Measurements from ENCODE around the gene REXO5. TPM values are rescaled to one million over a fixed set of nuclear protein-coding genes. Genes with fewer than 3 reads are reported as not detected.

Gene REXO5
- total and polyA plus RNA-seq, 10 of the 15 experiments (the other 5 are each of a cell fraction or from before 2014, with no cell fraction given) = 3.8 to 15.5 (median 10.1) TPM

GRCh38 chr16:20803192-20803560, 3.2 kb upstream of the REXO5 start:
- Histone ChIP-seq H3K9ac (ENCODE audit: control insufficient read depth, insufficient read depth, low read length) (no peak overlapping the region), H3K9me3 (replicated peaks; ENCODE audit: control insufficient read depth, insufficient read depth, low read length) (no peaks in the 10 kb centered on the region), H3K36me3 (ENCODE audit: control insufficient read depth in 2 of 2, insufficient read depth in 2 of 2, low read length in 1 of 2) (no peaks in the 10 kb centered on the region), H3K79me2 (ENCODE audit: control insufficient read depth, insufficient read depth, low read length) (peaks cover 16% of the 10 kb centered on the region), H3K4me1 (ENCODE audit: control insufficient read depth, insufficient read depth, low read length) (peaks cover 7% of the 10 kb centered on the region), H3K27ac (ENCODE audit: control insufficient read depth, insufficient read depth) (no peak overlapping the region), H2AFZ (ENCODE audit: control insufficient read depth, low read depth, low read length) (no peak overlapping the region), H3K4me3 (no peak overlapping the region), H4K20me1 (ENCODE audit: control insufficient read depth, insufficient read depth) (no peaks in the 10 kb centered on the region), H3K4me2 (ENCODE audit: control insufficient read depth, insufficient read depth) (no peak overlapping the region), H3K27me3 (replicated peaks in 1 of 2; ENCODE audit: control insufficient read depth in 2 of 2, insufficient read depth in 2 of 2, low read length in 1 of 2) (no peaks in the 10 kb centered on the region)
- ChIA-PET RAD21 (ENCODE audit: unreplicated experiment) (no interaction called here), SMC1A (ENCODE audit: uncharacterized antibody, unreplicated experiment) (no interaction called here), POLR2A (no interaction called here), CTCF (no interaction called here)
- no TSS peak for BruUV-seq (replicated peaks)
- 56% methylated on average over 2 of the region's 2 CpGs for WGBS (ENCODE audit: insufficient coverage, insufficient replicate concordance, low lambda C conversion rate, missing lambda C conversion rate)
- DNase-seq (ENCODE audit: low read depth, low spot score) (no peak), FAIRE-seq (no peak), ATAC-seq (no peak)
- in situ Hi-C loops (cut with MboI) = no loop called here
- intact Hi-C loops (cut with micrococcal nuclease; ENCODE audit: unreplicated experiment) = no loop called here
- TF ChIP-seq PML (IDR thresholded peaks at IDR 0.05; ENCODE audit: low read length) (no peak), BHLHE40 (IDR thresholded peaks at IDR 0.05; ENCODE audit: borderline replicate concordance in 1 of 2, low read depth in 2 of 2, low read length in 1 of 2) (no peak), EGR1 (IDR thresholded peaks at IDR 0.05; ENCODE audit: borderline replicate concordance in 1 of 2, low read depth in 2 of 2, low read length in 2 of 2) (no peak), FOS (IDR thresholded peaks at IDR 0.05; ENCODE audit: borderline replicate concordance, extremely low read depth, insufficient read length) (no peak), RAD21 (IDR thresholded peaks at IDR 0.05; ENCODE audit: insufficient read depth, low read depth, low read length) (no peak), CHD4 (IDR thresholded peaks at IDR 0.05) (no peak), TAF1 (IDR thresholded peaks at IDR 0.05; ENCODE audit: borderline replicate concordance, low read depth, low read length) (no peak), GATAD2B (conservative IDR thresholded peaks at IDR 0.05; ENCODE audit: low read depth) (no peak), ZNF207 (IDR thresholded peaks at IDR 0.05; ENCODE audit: borderline replicate concordance) (no peak), YBX1 (IDR thresholded peaks at IDR 0.05) (no peak), MYC (IDR thresholded peaks at IDR 0.05; ENCODE audit: insufficient read depth, insufficient read length, insufficient replicate concordance, low read length, severe bottlenecking) (no peak), SIX5 (IDR thresholded peaks at IDR 0.05; ENCODE audit: low read depth, low read length, severe bottlenecking) (no peak), POLR2AphosphoS5 (IDR thresholded peaks at IDR 0.05; ENCODE audit: low read length) (no peak), TCF7 (IDR thresholded peaks at IDR 0.05; ENCODE audit: borderline replicate concordance) (no peak)
